ENCODE measurements around the gene CHRM5. TPM values are rescaled to one million over a fixed set of nuclear protein-coding genes. Genes with fewer than 3 reads are reported as not detected.

Gene CHRM5
- total and polyA plus RNA-seq, 2 donors (not counting 1 experiment from before 2014, with no cell fraction given): not detected

GRCh38 chr15:33926260-33926659 lies 42.0 kb upstream of the CHRM5 start:
- 89% methylated on average over 3 of the region's 4 CpGs for WGBS (ENCODE audit: insufficient coverage)
- H3K4me1 Mint-ChIP-seq: no peaks in the 10 kb centered on the region
- Histone ChIP-seq H3K27me3 (replicated peaks in 1 of 4; ENCODE audit: control extremely low read depth in 1 of 4, control insufficient read depth in 3 of 4, insufficient read depth in 4 of 4, low read length in 3 of 4) (no peaks in the 10 kb centered on the region), H3K27ac (ENCODE audit: low read length in 2 of 2) (no peak overlapping the region), H3K9ac (ENCODE audit: low read length) (no peak overlapping the region), H3K79me2 (ENCODE audit: control insufficient read depth, insufficient read depth, low read length) (no peaks in the 10 kb centered on the region), H2AFZ (ENCODE audit: insufficient read depth, low read depth, low read length, poor library complexity, severe bottlenecking) (no peak overlapping the region), H3K36me3 (replicated peaks in 1 of 2; ENCODE audit: control extremely low read depth in 1 of 2, control insufficient read depth in 1 of 2, extremely low read depth in 1 of 2, insufficient read depth in 2 of 2, low read length in 1 of 2) (no peaks in the 10 kb centered on the region), H3K4me1 (ENCODE audit: control insufficient read depth in 2 of 2, insufficient read depth in 2 of 2, low read length in 2 of 2) (no peaks in the 10 kb centered on the region), H3K4me3 (ENCODE audit: control extremely low read depth in 1 of 5, extremely low read depth in 1 of 5, insufficient read depth in 1 of 5, low read depth in 2 of 5, low read length in 4 of 5) (no peak overlapping the region), H4K20me1 (ENCODE audit: control insufficient read depth, insufficient read depth, low read length, poor library complexity, severe bottlenecking) (no peaks in the 10 kb centered on the region), H3K4me2 (replicated peaks; ENCODE audit: low read depth, low read length, poor library complexity, severe bottlenecking) (no peak overlapping the region), H3K9me3 (ENCODE audit: control extremely low read depth in 1 of 3, control insufficient read depth in 2 of 3, insufficient read depth in 1 of 3, low read length in 2 of 3) (no peaks in the 10 kb centered on the region)
- no peak for ATAC-seq (ENCODE audit: low read depth)
- intact Hi-C loops (cut with micrococcal nuclease): no loop called here
- ChIA-PET POLR2A (no interaction called here), CTCF (no interaction called here)
- TF ChIP-seq EZH2 (IDR thresholded peaks at IDR 0.05; ENCODE audit: borderline replicate concordance, insufficient read depth, low read depth, low read length, poor library complexity, severe bottlenecking): no peak
- no peak for TF ChIP-seq CTCF (IDR thresholded peaks at IDR 0.05)
- H3K27ac Mint-ChIP-seq: no peak overlapping the region
- no peaks in the 10 kb centered on the region for H3K27me3 Mint-ChIP-seq
- no peak overlapping the region for H3K4me3 Mint-ChIP-seq
- no peak for DNase-seq
- no peaks in the 10 kb centered on the region for H3K9me3 Mint-ChIP-seq (ENCODE audit: insufficient read depth)

GRCh38 chr15:33932734-33933133 lies 35.6 kb upstream of the CHRM5 start:
- Histone ChIP-seq H3K4me1 (ENCODE audit: control insufficient read depth in 2 of 2, insufficient read depth in 2 of 2, low read length in 2 of 2) (no peaks in the 10 kb centered on the region), H3K4me3 (ENCODE audit: control extremely low read depth in 1 of 5, extremely low read depth in 1 of 5, insufficient read depth in 1 of 5, low read depth in 2 of 5, low read length in 4 of 5) (no peak overlapping the region), H3K36me3 (replicated peaks in 1 of 2; ENCODE audit: control extremely low read depth in 1 of 2, control insufficient read depth in 1 of 2, extremely low read depth in 1 of 2, insufficient read depth in 2 of 2, low read length in 1 of 2) (no peaks in the 10 kb centered on the region), H4K20me1 (ENCODE audit: control insufficient read depth, insufficient read depth, low read length, poor library complexity, severe bottlenecking) (no peaks in the 10 kb centered on the region), H2AFZ (ENCODE audit: insufficient read depth, low read depth, low read length, poor library complexity, severe bottlenecking) (no peak overlapping the region), H3K27me3 (replicated peaks in 1 of 4; ENCODE audit: control extremely low read depth in 1 of 4, control insufficient read depth in 3 of 4, insufficient read depth in 4 of 4, low read length in 3 of 4) (no peaks in the 10 kb centered on the region), H3K4me2 (replicated peaks; ENCODE audit: low read depth, low read length, poor library complexity, severe bottlenecking) (no peak overlapping the region), H3K79me2 (ENCODE audit: control insufficient read depth, insufficient read depth, low read length) (no peaks in the 10 kb centered on the region), H3K9ac (ENCODE audit: low read length) (no peak overlapping the region), H3K9me3 (ENCODE audit: control extremely low read depth in 1 of 3, control insufficient read depth in 2 of 3, insufficient read depth in 1 of 3, low read length in 2 of 3) (no peaks in the 10 kb centered on the region), H3K27ac (ENCODE audit: low read length in 2 of 2) (no peak overlapping the region)
- intact Hi-C loops (cut with micrococcal nuclease): no loop called here
- Mint-ChIP-seq H3K4me1 (no peaks in the 10 kb centered on the region), H3K4me3 (no peak overlapping the region), H3K27ac (no peak overlapping the region), H3K9me3 (ENCODE audit: insufficient read depth) (no peaks in the 10 kb centered on the region), H3K27me3 (no peaks in the 10 kb centered on the region)
- POLR2A ChIA-PET: no interaction called here
- CTCF ChIA-PET: no interaction called here
- WGBS (ENCODE audit: insufficient coverage): no CpG with 5 or more reads among the region's 2 CpGs
- TF ChIP-seq EZH2 (IDR thresholded peaks at IDR 0.05; ENCODE audit: borderline replicate concordance, insufficient read depth, low read depth, low read length, poor library complexity, severe bottlenecking): no peak
- TF ChIP-seq CTCF (IDR thresholded peaks at IDR 0.05): no peak
- ATAC-seq (ENCODE audit: low read depth): no peak
- DNase-seq: no peak

Data from B cell (primary cell).